Mucosa of stomach (tissue), 1 donor: ENCODE results near the gene RAPGEF5.
A peak's percentile ranks its signal among the peaks of the same experiment; 100 is the strongest.

Experiments
- H3K27me3 ChIP-seq: one replicate; pipeline ENCODE4 v1.7.0; 2013; ENCODE audit warnings: mild to moderate bottlenecking, low read length; ENCODE audit not compliant: control insufficient read depth, insufficient read depth
- H3K36me3 ChIP-seq: one replicate; pipeline ENCODE4 v1.7.0; 2013; ENCODE audit warnings: low read length; ENCODE audit not compliant: control insufficient read depth, insufficient read depth
- H3K4me1 ChIP-seq: one replicate; pipeline ENCODE4 v1.7.0; 2013; ENCODE audit warnings: mild to moderate bottlenecking, low read length; ENCODE audit not compliant: control insufficient read depth, insufficient read depth
- H3K4me3 ChIP-seq: one replicate; pipeline ENCODE4 v1.7.0; 2013; ENCODE audit warnings: low read length
- H3K9ac ChIP-seq: one replicate; pipeline ENCODE4 v1.7.0; 2013; ENCODE audit warnings: mild to moderate bottlenecking, low read length, moderate library complexity
- H3K9me3 ChIP-seq: one replicate; pipeline ENCODE4 v1.7.0; 2013; ENCODE audit warnings: mild to moderate bottlenecking, low read length, moderate library complexity; ENCODE audit not compliant: control insufficient read depth
- donor health status: Pancreatic carcinoma.

RAPGEF5 gene

GRCh38 chr7:22356701-22357310 lies at the start of gene RAPGEF5:
Gene RAPGEF5 (minus strand): TSS chr7:22357154. CDS start chr7:22357060, 94 bp downstream.
- Histone ChIP-seq H3K4me1 (peaks cover 26% of the 10 kb centered on the region), H3K36me3 (no peaks in the 10 kb centered on the region), H3K9ac (peak within 1 kb of the TSS; percentile 47)

DNA sequence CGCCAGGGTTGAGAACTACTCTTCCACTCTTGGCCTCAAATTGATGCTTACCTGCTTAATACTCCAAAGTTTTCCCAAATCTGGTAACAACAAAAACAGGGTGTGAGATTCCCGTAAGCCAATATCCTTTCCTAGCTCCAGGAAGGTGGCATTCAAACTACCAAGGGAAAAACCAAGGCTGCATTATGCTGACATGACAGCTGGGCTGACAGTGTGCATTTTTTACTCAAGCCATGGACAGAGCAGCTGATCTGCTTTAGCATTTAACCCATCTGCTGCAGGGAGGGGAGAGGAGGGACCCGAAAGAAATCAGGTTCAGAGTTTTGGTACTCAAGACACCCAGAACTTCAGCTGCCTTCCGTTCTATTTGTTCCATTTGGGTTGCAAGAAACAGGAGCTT lies 49.8 kb upstream of the RAPGEF5 start:
- H3K4me3 ChIP-seq = no peak overlapping the region
- peaks cover 3% of the 10 kb centered on the region for H3K4me1 ChIP-seq
- no peaks in the 10 kb centered on the region for H3K9me3 ChIP-seq
- H3K9ac ChIP-seq = no peak overlapping the region
- no peaks in the 10 kb centered on the region for H3K36me3 ChIP-seq
- no peaks in the 10 kb centered on the region for H3K27me3 ChIP-seq

More at GRCh38 chr7:22356701-22357310, at the start of gene RAPGEF5:
- no peaks in the 10 kb centered on the region for H3K27me3 ChIP-seq
- peaks cover 5% of the 10 kb centered on the region for H3K9me3 ChIP-seq
- peak within 1 kb of the TSS; percentile 78 for H3K4me3 ChIP-seq

GRCh38 chr7:22404421-22405023 lies 47.6 kb upstream of the RAPGEF5 start:
- H3K4me3 ChIP-seq = no peak overlapping the region
- H3K27me3 ChIP-seq = no peaks in the 10 kb centered on the region
- no peaks in the 10 kb centered on the region for H3K36me3 ChIP-seq
- no peak overlapping the region for H3K9ac ChIP-seq
- peaks cover 11% of the 10 kb centered on the region for H3K4me1 ChIP-seq
- H3K9me3 ChIP-seq = no peaks in the 10 kb centered on the region

- Histone ChIP-seq H3K36me3 (no peaks in the 10 kb centered on the region), H3K9ac (no peak overlapping the region), H3K4me3 (no peak overlapping the region), H3K27me3 (no peaks in the 10 kb centered on the region), H3K4me1 (peaks cover 11% of the 10 kb centered on the region), H3K9me3 (no peaks in the 10 kb centered on the region)
Observed at GRCh38 chr7:22403344-22403743, 46.4 kb upstream of the RAPGEF5 start.

GRCh38 chr7:22402250-22402649 lies 45.3 kb upstream of the RAPGEF5 start:
- H3K27me3 ChIP-seq = no peaks in the 10 kb centered on the region
- H3K4me3 ChIP-seq = no peak overlapping the region
- H3K9ac ChIP-seq = no peak overlapping the region
- H3K36me3 ChIP-seq = no peaks in the 10 kb centered on the region
- no peaks in the 10 kb centered on the region for H3K9me3 ChIP-seq
- H3K4me1 ChIP-seq = peaks cover 11% of the 10 kb centered on the region

DNA sequence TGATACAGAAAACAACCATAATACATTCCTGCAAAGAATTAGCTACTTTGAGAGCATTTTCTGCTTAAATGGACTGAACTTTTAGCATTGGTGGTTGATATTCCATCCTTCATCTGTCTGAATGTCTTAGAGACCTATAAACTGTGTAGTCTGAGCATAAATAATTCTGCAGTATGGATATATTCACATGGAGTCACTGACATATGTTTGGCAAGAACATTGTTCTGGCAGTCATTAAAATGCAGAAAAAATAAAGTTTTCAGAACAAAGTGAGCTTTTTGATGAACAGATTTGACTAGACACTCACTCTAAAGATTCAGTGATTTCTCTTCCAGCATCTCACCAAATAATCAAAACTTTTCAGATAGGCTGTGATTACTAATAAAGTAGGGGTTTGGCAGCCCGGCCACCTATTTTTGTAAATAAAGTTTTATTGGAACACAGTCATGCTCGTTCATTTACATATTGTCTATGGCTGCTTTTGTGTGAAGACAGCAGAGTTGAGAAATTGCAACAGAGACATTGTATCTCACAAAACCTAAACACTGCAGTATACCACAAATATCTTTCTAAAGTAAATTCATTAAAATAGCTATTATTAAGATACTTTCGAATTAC lies 44.1 kb upstream of the RAPGEF5 start:
- H3K9me3 ChIP-seq = no peaks in the 10 kb centered on the region
- H3K36me3 ChIP-seq = no peaks in the 10 kb centered on the region
- no peaks in the 10 kb centered on the region for H3K27me3 ChIP-seq
- H3K4me1 ChIP-seq = peaks cover 11% of the 10 kb centered on the region
- H3K4me3 ChIP-seq = no peak overlapping the region
- H3K9ac ChIP-seq = no peak overlapping the region

DNA sequence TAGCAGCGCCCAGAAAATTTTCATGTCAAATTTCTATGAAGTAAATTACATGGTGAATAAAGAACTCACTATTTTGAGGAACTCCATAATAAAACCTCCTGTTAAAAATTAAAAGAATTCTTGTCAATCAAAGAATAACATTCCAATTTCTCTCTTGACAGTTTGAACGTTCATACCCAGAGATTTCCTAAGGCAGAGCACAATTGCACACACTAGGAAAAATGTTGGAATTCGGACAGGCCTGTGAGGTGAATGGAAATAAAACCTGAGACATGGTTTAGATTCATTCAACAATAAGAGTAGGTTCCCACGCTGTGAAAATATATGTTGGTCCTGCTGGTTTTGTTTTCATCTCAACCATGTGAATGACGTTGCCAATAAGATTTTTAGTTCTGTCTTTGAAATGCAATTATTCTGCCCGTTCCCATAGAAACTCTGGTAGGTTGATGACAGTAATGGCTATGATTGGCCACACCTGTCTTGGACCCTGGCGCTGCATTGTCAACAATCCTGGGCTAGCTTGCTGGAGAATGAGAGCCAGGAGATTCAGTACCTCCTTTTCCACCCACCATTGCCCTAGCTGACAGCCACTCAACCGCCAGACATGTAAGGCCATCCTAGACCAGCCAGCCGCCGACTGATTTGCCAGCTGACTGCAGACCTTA lies 43.3 kb upstream of the RAPGEF5 start:
- no peak overlapping the region for H3K9ac ChIP-seq
- no peaks in the 10 kb centered on the region for H3K9me3 ChIP-seq
- peaks cover 11% of the 10 kb centered on the region for H3K4me1 ChIP-seq
- no peaks in the 10 kb centered on the region for H3K27me3 ChIP-seq
- H3K4me3 ChIP-seq = no peak overlapping the region
- no peaks in the 10 kb centered on the region for H3K36me3 ChIP-seq

DNA sequence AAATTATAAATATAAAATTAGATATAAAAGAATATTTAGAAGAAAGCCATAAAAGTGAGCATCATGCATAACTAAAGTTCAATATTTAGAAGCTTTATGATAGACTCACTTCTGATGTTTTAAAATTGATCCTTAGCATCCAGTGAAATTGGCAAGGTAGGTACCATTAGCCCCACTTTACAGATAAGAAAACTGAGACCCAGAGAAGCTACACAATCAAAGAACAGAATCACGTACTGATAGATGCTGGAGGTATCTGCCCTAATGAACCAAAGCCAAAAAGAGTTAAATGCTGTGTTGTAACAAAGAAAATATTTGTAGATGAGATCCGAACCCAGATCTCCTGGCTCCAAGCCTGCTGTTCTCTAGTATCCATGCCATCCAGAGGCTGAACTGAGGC lies 42.6 kb upstream of the RAPGEF5 start:
- Histone ChIP-seq H3K9me3 (no peaks in the 10 kb centered on the region), H3K4me1 (peaks cover 11% of the 10 kb centered on the region), H3K27me3 (no peaks in the 10 kb centered on the region), H3K36me3 (no peaks in the 10 kb centered on the region), H3K4me3 (no peak overlapping the region), H3K9ac (no peak overlapping the region)

GRCh38 chr7:22399091-22399490 lies 42.1 kb upstream of the RAPGEF5 start:
- Histone ChIP-seq H3K27me3 (no peaks in the 10 kb centered on the region), H3K4me1 (peaks cover 11% of the 10 kb centered on the region), H3K9me3 (no peaks in the 10 kb centered on the region), H3K9ac (no peak overlapping the region), H3K36me3 (no peaks in the 10 kb centered on the region), H3K4me3 (no peak overlapping the region)

DNA sequence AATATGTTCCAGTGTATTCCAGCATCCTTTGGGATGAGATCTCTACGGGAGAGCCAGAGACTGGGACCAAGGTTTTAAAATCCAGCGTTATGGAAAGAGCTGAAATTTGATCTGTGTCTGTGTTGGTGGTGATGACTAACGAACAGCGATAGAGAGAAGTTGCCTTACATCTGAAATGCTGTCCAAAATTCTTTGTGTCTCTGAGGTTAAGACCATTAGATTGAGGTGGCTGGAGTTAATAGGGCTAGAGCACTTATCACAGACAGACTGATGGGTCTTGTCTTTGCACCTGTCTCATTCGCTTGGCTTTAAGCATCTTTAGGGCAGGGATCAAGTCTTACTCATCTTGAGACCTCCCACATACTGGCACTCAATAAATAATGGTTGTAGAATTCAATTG lies 41.0 kb upstream of the RAPGEF5 start:
- Histone ChIP-seq H3K4me1 (peaks cover 21% of the 10 kb centered on the region), H3K9ac (no peak overlapping the region), H3K9me3 (no peaks in the 10 kb centered on the region), H3K4me3 (no peak overlapping the region), H3K36me3 (no peaks in the 10 kb centered on the region), H3K27me3 (no peaks in the 10 kb centered on the region)

DNA sequence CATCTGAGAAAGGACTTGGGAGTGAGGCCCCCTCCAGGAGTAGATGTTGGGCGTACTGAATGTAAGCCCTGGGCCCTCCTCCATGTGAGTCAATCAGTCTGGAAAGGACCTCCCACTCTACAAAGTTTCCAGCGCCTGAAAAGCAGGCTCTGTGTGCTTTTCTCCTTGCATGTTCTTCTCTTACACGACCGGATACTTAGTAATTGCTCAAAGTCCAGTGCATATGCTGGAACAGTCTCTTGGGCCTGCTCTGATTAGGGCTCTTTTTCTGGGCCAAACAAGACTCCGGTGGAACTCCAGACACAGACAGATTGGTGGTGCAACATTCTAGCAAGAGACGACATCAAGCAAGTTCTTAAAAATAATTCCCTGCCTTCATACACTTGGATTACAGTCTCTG lies 38.3 kb upstream of the RAPGEF5 start:
- Histone ChIP-seq H3K4me3 (no peak overlapping the region), H3K9ac (no peak overlapping the region), H3K4me1 (peaks cover 15% of the 10 kb centered on the region), H3K27me3 (no peaks in the 10 kb centered on the region), H3K9me3 (no peaks in the 10 kb centered on the region), H3K36me3 (no peaks in the 10 kb centered on the region)

GRCh38 chr7:22394739-22395138 lies 37.8 kb upstream of the RAPGEF5 start:
- Histone ChIP-seq H3K27me3 (no peaks in the 10 kb centered on the region), H3K4me1 (peaks cover 15% of the 10 kb centered on the region), H3K36me3 (no peaks in the 10 kb centered on the region), H3K9me3 (no peaks in the 10 kb centered on the region), H3K9ac (no peak overlapping the region), H3K4me3 (no peak overlapping the region)
